SK-N-MC (cell line): ENCODE measurements around the gene GNGT1.

ENCODE experiments used
- EZH2 ChIP-seq: fragments of 200-600 bp; sonication (generic); IDR thresholded peaks from one replicate; pipeline ENCODE4 v1.6.1; 2017; ENCODE audit warnings: antibody characterized with exemption
- FOXP2 ChIP-seq: optimal IDR thresholded peaks from 2 replicates; pipeline ENCODE3; 2011; ENCODE audit warnings: mild to moderate bottlenecking, moderate library complexity; ENCODE audit not compliant: insufficient read depth; ENCODE audit errors: extremely low read length, control extremely low read depth

DNA sequence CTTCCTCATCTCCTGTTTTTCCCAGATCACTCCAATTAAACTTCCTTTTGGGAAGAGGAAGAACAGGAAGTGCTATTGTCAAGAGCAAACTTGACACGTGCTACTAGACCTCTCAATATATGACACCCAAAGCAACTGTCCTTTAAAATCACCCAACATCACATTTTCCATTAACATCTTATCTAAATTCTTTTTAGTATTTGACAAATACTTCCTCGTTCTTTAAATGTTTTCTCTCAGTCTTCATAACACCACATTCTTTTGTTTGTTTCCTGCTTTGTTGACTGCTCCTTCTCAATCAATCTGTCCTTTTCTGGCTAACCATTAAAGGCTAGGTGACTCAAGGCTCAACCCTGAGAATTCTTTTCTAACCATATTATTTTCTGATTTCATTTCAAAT lies 8.7 kb upstream of the GNGT1 start:
- no peak for TF ChIP-seq EZH2
- no peak for TF ChIP-seq FOXP2
